Upper lobe of right lung (tissue), 1 donor: ENCODE measurements around the gene C1orf87. TPM values are rescaled to one million over a fixed set of nuclear protein-coding genes. Genes with fewer than 3 reads are reported as not detected.

Experiments
- ATAC-seq: fragments of 200-7000 bp; cut with Tn5 transposase; one replicate; pipeline ENCODE4 v1.9.1; 2020; ENCODE audit warnings: mild to moderate bottlenecking, moderate library complexity
- DNase-seq: peaks from one replicate; pipeline ENCODE4 v3.0.0-alpha.2; 2020
- H3K27ac ChIP-seq: fragments of 200-600 bp; one replicate; pipeline ENCODE4 v1.8.0; 2022
- H3K27me3 ChIP-seq: fragments of 200-600 bp; one replicate; pipeline ENCODE4 v1.8.0; 2022; ENCODE audit warnings: mild to moderate bottlenecking
- H3K36me3 ChIP-seq: fragments of 200-600 bp; one replicate; pipeline ENCODE4 v1.8.0; 2022
- H3K4me1 ChIP-seq: fragments of 200-600 bp; one replicate; pipeline ENCODE4 v1.8.0; 2022
- H3K4me3 ChIP-seq: fragments of 200-600 bp; one replicate; pipeline ENCODE4 v1.8.0; 2022; ENCODE audit warnings: mild to moderate bottlenecking
- H3K9me3 ChIP-seq: fragments of 200-600 bp; one replicate; pipeline ENCODE4 v1.8.0; 2022
- CTCF ChIP-seq: fragments of 200-600 bp; IDR thresholded peaks from one replicate; pipeline ENCODE4 v1.8.0; 2022; ENCODE audit warnings: antibody characterized with exemption
- intact Hi-C: fragments of 100-400 bp; cut with DNase I; formaldehyde crosslinking; loops from one replicate; pipeline ENCODE4 v1.11.0; 2022
- total RNA-seq: library from RNA; stranded (reverse); fragmentation: NEBNext Ultra II Directional; extraction: Animal tissue kit (Norgen Biotek cat#: 25700); gene quantifications from one replicate; pipeline ENCODE4 v1.2.1, GENCODE V29; 2021
- donor health status: DM: no; HTN: yes; CAD: no; lungs with severe emphysema.

The C1orf87 gene
- total RNA-seq, 1 donor from 2014 or later, result 1.7 TPM

- Histone ChIP-seq H3K4me1 (no peaks in the 10 kb centered on the region), H3K27ac (no peak overlapping the region), H3K4me3 (no peak overlapping the region), H3K36me3 (no peaks in the 10 kb centered on the region), H3K9me3 (no peaks in the 10 kb centered on the region), H3K27me3 (no peaks in the 10 kb centered on the region)
- ATAC-seq (no peak), DNase-seq (no peak)
- no peak for TF ChIP-seq CTCF
- intact Hi-C loops, result no loop called here
Measured at GRCh38 chr1:60000625-60001024, 72.9 kb downstream of the C1orf87 start.

DNA sequence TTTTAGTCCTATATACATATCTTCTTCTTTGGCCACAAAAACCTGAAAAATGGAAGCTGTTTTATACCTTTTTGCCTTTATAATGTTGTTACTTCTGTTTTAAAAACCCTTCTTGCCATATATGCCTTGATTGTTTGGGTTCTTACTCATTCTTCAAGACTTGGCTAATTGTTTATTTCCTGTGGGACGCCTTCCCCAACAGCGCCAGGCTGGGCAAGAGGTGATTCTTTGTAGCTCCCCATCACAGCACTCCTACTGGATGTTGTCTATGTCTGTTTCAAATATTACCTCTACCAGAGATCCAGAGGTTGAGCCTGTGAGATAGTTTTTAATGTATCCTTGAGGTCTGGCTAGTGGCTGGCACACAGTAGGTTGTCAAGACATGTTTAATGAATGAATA, 73.8 kb downstream of the C1orf87 start:
- no peaks in the 10 kb centered on the region for H3K27me3 ChIP-seq
- no peak for TF ChIP-seq CTCF
- no peaks in the 10 kb centered on the region for H3K9me3 ChIP-seq
- no peaks in the 10 kb centered on the region for H3K36me3 ChIP-seq
- ATAC-seq (no peak), DNase-seq (no peak)
- no peaks in the 10 kb centered on the region for H3K4me1 ChIP-seq
- no peak overlapping the region for H3K4me3 ChIP-seq
- intact Hi-C loops, result no loop called here
- H3K27ac ChIP-seq, result no peak overlapping the region

DNA sequence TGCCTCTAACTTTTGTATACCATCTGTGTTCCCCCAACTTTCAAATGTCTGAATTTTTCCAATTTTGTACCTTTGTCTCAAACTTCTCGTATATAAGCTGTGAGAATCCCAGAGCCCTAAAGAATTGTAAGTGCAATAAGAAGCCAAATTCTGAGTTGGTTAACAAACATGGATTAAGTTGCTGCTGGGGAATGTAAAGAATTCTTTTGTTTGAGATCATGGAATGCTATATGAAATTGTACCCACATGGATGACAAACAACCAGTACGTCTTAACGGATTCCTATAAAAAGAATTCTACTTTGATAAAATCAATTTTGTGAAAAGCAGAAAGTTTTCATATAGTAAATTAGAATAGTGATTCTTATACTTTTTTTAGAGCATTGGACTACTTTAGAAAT, 74.6 kb downstream of the C1orf87 start:
- intact Hi-C loops, result no loop called here
- Histone ChIP-seq H3K36me3 (no peaks in the 10 kb centered on the region), H3K4me1 (no peaks in the 10 kb centered on the region), H3K27me3 (no peaks in the 10 kb centered on the region), H3K27ac (no peak overlapping the region), H3K9me3 (no peaks in the 10 kb centered on the region), H3K4me3 (no peak overlapping the region)
- no peak for TF ChIP-seq CTCF
- DNase-seq, result no peak
- ATAC-seq, result no peak

DNA sequence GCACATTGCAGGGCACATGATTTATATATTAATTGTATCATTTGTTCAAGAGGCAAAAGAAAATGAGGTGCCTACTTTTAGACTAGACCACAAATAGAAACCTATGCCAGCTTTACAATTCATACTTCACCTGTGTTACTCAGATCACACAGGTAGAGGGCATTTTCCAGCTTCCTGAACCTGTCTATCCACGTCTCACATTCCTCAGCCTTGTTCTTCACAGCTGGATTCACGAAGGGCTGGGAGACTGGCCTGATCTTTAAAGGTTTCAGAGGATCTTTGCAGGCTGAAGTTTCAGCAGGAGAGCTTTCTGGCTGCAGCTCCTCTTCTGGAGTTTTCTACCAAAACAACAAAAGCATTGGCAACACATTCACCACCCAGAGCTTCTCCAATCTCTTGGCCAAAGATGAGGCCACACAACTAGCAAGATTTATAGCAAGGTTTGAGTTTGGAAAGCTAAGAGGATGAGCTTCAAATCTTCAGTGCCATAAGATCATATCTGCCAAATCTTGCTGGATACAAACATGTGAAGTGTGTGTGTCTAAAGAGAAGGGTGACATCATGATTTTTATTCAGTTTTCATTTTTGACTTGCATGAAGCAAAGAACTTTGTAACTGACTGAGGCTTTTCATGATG, 76.0 kb downstream of the C1orf87 start:
- H3K27me3 ChIP-seq, result no peaks in the 10 kb centered on the region
- no peaks in the 10 kb centered on the region for H3K4me1 ChIP-seq
- H3K4me3 ChIP-seq, result no peak overlapping the region
- H3K9me3 ChIP-seq, result no peaks in the 10 kb centered on the region
- DNase-seq (no peak), ATAC-seq (no peak)
- H3K36me3 ChIP-seq, result no peaks in the 10 kb centered on the region
- no peak for TF ChIP-seq CTCF
- intact Hi-C loops, result no loop called here
- H3K27ac ChIP-seq, result no peak overlapping the region

DNA sequence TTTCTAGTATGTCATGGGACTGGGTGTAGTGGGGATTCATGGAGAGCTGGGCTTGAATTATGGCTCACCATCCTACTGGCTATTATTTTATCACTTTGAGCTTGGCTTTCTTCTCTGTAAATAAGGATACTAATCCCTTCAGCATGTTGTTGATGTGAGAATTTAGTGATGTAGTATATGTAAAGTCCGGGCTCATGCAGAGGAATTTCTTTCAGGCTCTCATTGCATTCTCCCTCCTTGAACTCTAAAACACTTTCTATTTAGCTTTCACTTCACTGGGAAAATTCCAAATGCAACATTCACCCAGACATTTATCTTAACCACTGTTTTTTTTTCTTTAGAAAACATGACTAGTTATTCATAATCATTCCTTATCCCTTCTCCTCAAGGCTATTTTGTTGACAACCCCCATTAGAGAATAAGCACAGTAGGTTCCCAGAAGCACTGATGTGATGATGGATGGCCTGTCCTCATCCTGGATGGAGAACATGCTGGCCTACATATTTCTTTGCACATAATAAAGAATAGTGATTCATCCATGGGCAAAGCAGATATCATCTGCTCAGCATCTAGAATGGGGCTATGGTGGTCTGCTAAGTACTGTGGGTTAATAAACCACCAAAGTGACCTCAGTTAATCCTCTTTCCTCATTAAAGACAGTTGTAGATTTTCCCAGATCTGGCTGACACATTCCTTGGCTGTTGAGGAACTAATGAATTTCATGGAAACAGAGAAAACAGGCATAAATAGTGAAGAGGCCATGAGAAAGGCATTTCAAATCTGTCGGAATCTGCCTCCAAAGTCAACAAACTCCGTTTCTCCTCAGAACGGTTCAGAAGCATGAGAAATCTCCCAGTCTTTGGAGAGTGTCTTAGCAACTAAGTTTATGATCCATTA, 79.0 kb downstream of the C1orf87 start:
- Histone ChIP-seq H3K4me1 (no peaks in the 10 kb centered on the region), H3K9me3 (no peaks in the 10 kb centered on the region), H3K27ac (no peak overlapping the region), H3K4me3 (no peak overlapping the region), H3K27me3 (no peaks in the 10 kb centered on the region), H3K36me3 (no peaks in the 10 kb centered on the region)
- ATAC-seq (no peak), DNase-seq (no peak)
- intact Hi-C loops, result no loop called here
- no peak for TF ChIP-seq CTCF
